Fibroblast of lung (primary cell): ENCODE data around the gene LARP1.

Experiments
- CTCF ChIP-seq, 2 donors: IDR thresholded peaks in 1 of 2; conservative IDR thresholded peaks in 1 of 2; 1 replicate in 1 of 2; 2 replicates in 1 of 2; pipeline ENCODE4 v1.5.1; 2011 to 2012; ENCODE audit warnings: low read length in 2 of 2, control low read depth in 1 of 2, inconsistent platforms in 1 of 2, low read depth in 1 of 2, mild to moderate bottlenecking in 1 of 2
- EZH2 ChIP-seq: IDR thresholded peaks from 2 replicates; pipeline ENCODE4 v1.5.1; 2012; ENCODE audit warnings: low read length, control low read depth, mild to moderate bottlenecking; ENCODE audit errors: missing control alignments

GRCh38 chr5:154784856-154785255, 29.7 kb downstream of the LARP1 start:
- TF ChIP-seq EZH2, result no peak
- TF ChIP-seq CTCF (conservative IDR thresholded peaks at IDR 0.05 in 1 of 2, IDR thresholded peaks at IDR 0.05 in 1 of 2; ENCODE audit: low read depth in 1 of 2, low read length in 2 of 2), result no peak
